ENCODE data around the gene C19orf73. TPM values are rescaled to one million over a fixed set of nuclear protein-coding genes. Genes with fewer than 3 reads are reported as not detected.

C19orf73 gene
- total RNA-seq, 1 experiment from 2014 or later = 5.5 TPM

GRCh38 chr19:49091391-49092038 is 27.4 kb downstream of the C19orf73 start:
- H3K36me3 ChIP-seq (ENCODE audit: insufficient read depth, low read length) = peaks cover 45% of the 10 kb centered on the region
- H3K79me2 ChIP-seq (ENCODE audit: low read length) = peaks cover 61% of the 10 kb centered on the region
- H4K20me1 ChIP-seq (ENCODE audit: insufficient read depth, low read depth, low read length) = peaks cover 68% of the 10 kb centered on the region
- no peak overlapping the region for H3K9ac ChIP-seq (ENCODE audit: low read length)
- H3K27me3 ChIP-seq (ENCODE audit: low read length) = no peaks in the 10 kb centered on the region
- H3K27ac ChIP-seq (ENCODE audit: low read length) = no peak overlapping the region
- peaks cover 10% of the 10 kb centered on the region for H3K4me1 ChIP-seq (ENCODE audit: low read length)
- H3K9me3 ChIP-seq (ENCODE audit: low read length) = no peaks in the 10 kb centered on the region
- no peaks in the 10 kb centered on the region for H3K9me2 ChIP-seq (replicated peaks; ENCODE audit: insufficient read depth, low read length)
- no peak overlapping the region for H3K4me3 ChIP-seq (ENCODE audit: low read length)
- no peak overlapping the region for H2AFZ ChIP-seq (ENCODE audit: low read length)
- no peak overlapping the region for H3K4me2 ChIP-seq (ENCODE audit: low read depth, low read length, poor library complexity, severe bottlenecking)
- DNase-seq = no peak

DNA sequence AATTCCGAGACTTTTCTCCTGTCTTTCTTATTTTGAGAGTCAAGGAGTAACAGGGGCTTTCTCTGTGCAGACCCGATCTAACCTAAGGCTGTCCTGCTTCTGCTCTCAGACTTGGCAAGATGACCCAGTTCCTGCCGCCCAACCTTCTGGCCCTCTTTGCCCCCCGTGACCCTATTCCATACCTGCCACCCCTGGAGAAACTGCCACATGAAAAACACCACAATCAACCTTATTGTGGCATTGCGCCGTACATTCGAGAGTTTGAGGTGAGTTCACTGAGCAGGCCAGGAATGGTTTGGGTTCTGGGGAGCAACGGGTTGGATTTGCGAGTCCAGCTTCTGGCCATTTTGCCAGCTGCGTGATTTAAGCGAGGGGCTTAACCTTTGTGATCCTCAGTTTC is 32.6 kb downstream of the C19orf73 start:
- peak overlapping the region; percentile 97 for H3K4me2 ChIP-seq (ENCODE audit: low read depth, low read length, poor library complexity, severe bottlenecking)
- H3K9me3 ChIP-seq (ENCODE audit: low read length) = no peaks in the 10 kb centered on the region
- H2AFZ ChIP-seq (ENCODE audit: low read length) = no peak overlapping the region
- no peaks in the 10 kb centered on the region for H3K27me3 ChIP-seq (ENCODE audit: low read length)
- peaks cover 20% of the 10 kb centered on the region for H3K4me1 ChIP-seq (ENCODE audit: low read length)
- H3K4me3 ChIP-seq (ENCODE audit: low read length) = peak overlapping the region; percentile 95
- H4K20me1 ChIP-seq (ENCODE audit: insufficient read depth, low read depth, low read length) = peaks cover 49% of the 10 kb centered on the region
- H3K36me3 ChIP-seq (ENCODE audit: insufficient read depth, low read length) = peaks cover 40% of the 10 kb centered on the region
- H3K9ac ChIP-seq (ENCODE audit: low read length) = peak overlapping the region; percentile 95
- DNase-seq = peak; percentile 41
- H3K9me2 ChIP-seq (replicated peaks; ENCODE audit: insufficient read depth, low read length) = no peaks in the 10 kb centered on the region
- peak overlapping the region; percentile 64; the same call in 1 of the 2 replicates for H3K27ac ChIP-seq (ENCODE audit: low read length)
- peaks cover 52% of the 10 kb centered on the region for H3K79me2 ChIP-seq (ENCODE audit: low read length)

DNA sequence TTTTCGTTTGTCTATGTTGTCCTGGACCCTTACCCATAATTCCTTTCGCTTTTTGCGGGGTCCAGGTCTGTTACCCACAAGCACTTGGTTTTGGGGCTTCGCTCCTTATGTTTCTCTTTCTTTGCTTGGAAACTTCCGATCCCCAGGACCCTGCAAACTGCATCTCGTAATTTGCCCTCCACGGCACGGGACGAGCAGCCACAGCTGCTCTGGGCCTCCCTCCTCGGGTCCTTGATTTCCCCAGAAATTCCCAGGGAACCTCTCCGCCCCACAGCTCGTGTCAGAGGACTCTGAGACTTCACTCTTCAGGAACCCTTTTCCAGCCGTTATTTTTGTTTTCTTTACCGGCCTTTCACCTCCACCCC is 33.1 kb downstream of the C19orf73 start:
- peaks cover 20% of the 10 kb centered on the region for H3K4me1 ChIP-seq (ENCODE audit: low read length)
- H3K79me2 ChIP-seq (ENCODE audit: low read length) = peaks cover 51% of the 10 kb centered on the region
- H4K20me1 ChIP-seq (ENCODE audit: insufficient read depth, low read depth, low read length) = peaks cover 47% of the 10 kb centered on the region
- peak overlapping the region; percentile 95 for H3K9ac ChIP-seq (ENCODE audit: low read length)
- no peaks in the 10 kb centered on the region for H3K9me2 ChIP-seq (replicated peaks; ENCODE audit: insufficient read depth, low read length)
- H3K4me3 ChIP-seq (ENCODE audit: low read length) = peak overlapping the region; percentile 95
- no peaks in the 10 kb centered on the region for H3K9me3 ChIP-seq (ENCODE audit: low read length)
- H3K4me2 ChIP-seq (ENCODE audit: low read depth, low read length, poor library complexity, severe bottlenecking) = peak overlapping the region; percentile 97
- H3K27ac ChIP-seq (ENCODE audit: low read length) = peak overlapping the region; percentile 64
- DNase-seq = no peak
- H2AFZ ChIP-seq (ENCODE audit: low read length) = peak overlapping the region; percentile 23; the same call in 1 of the 2 replicates
- H3K27me3 ChIP-seq (ENCODE audit: low read length) = no peaks in the 10 kb centered on the region
- peaks cover 39% of the 10 kb centered on the region for H3K36me3 ChIP-seq (ENCODE audit: insufficient read depth, low read length)

- Histone ChIP-seq H3K9ac (ENCODE audit: low read length) (peak within 1 kb of the TSS; percentile 95), H3K4me2 (ENCODE audit: low read depth, low read length, poor library complexity, severe bottlenecking) (peak within 1 kb of the TSS; percentile 97), H2AFZ (ENCODE audit: low read length) (peak within 1 kb of the TSS; percentile 72), H3K4me1 (ENCODE audit: low read length) (peaks cover 20% of the 10 kb centered on the region), H3K79me2 (ENCODE audit: low read length) (peaks cover 45% of the 10 kb centered on the region), H3K9me2 (replicated peaks; ENCODE audit: insufficient read depth, low read length) (no peaks in the 10 kb centered on the region), H3K27me3 (ENCODE audit: low read length) (no peaks in the 10 kb centered on the region), H3K4me3 (ENCODE audit: low read length) (peak within 1 kb of the TSS; percentile 95), H3K9me3 (ENCODE audit: low read length) (no peaks in the 10 kb centered on the region), H3K36me3 (ENCODE audit: insufficient read depth, low read length) (peaks cover 33% of the 10 kb centered on the region), H4K20me1 (ENCODE audit: insufficient read depth, low read depth, low read length) (peaks cover 41% of the 10 kb centered on the region), H3K27ac (ENCODE audit: low read length) (peak within 1 kb of the TSS; percentile 64)
- DNase-seq = peak; percentile 100
Observed at GRCh38 chr19:49085020-49085867, 33.7 kb downstream of the C19orf73 start, which contains the start of gene SNRNP70. SNRNP70 (plus strand) TSS chr19:49085451; CDS start chr19:49086415, 964 bp downstream.

- no peaks in the 10 kb centered on the region for H3K9me2 ChIP-seq (replicated peaks; ENCODE audit: insufficient read depth, low read length)
- H3K4me3 ChIP-seq (ENCODE audit: low read length) = peak overlapping the region; percentile 95
- no peak overlapping the region for H3K27ac ChIP-seq (ENCODE audit: low read length)
- H3K4me2 ChIP-seq (ENCODE audit: low read depth, low read length, poor library complexity, severe bottlenecking) = peak overlapping the region; percentile 67
- DNase-seq = peak; percentile 45
- H3K36me3 ChIP-seq (ENCODE audit: insufficient read depth, low read length) = peaks cover 26% of the 10 kb centered on the region
- H4K20me1 ChIP-seq (ENCODE audit: insufficient read depth, low read depth, low read length) = peaks cover 35% of the 10 kb centered on the region
- H3K4me1 ChIP-seq (ENCODE audit: low read length) = peaks cover 20% of the 10 kb centered on the region
- H3K9me3 ChIP-seq (ENCODE audit: low read length) = no peaks in the 10 kb centered on the region
- peak overlapping the region; percentile 95 for H3K9ac ChIP-seq (ENCODE audit: low read length)
- H2AFZ ChIP-seq (ENCODE audit: low read length) = peak overlapping the region; percentile 72
- H3K27me3 ChIP-seq (ENCODE audit: low read length) = no peaks in the 10 kb centered on the region
- H3K79me2 ChIP-seq (ENCODE audit: low read length) = peaks cover 38% of the 10 kb centered on the region
Observed at GRCh38 chr19:49084206-49085019, 34.5 kb downstream of the C19orf73 start.

- Histone ChIP-seq H3K27ac (ENCODE audit: low read length) (no peak overlapping the region), H3K4me2 (ENCODE audit: low read depth, low read length, poor library complexity, severe bottlenecking) (no peak overlapping the region), H3K27me3 (ENCODE audit: low read length) (no peaks in the 10 kb centered on the region), H3K4me1 (ENCODE audit: low read length) (peaks cover 7% of the 10 kb centered on the region), H2AFZ (ENCODE audit: low read length) (no peak overlapping the region), H3K9me3 (ENCODE audit: low read length) (no peaks in the 10 kb centered on the region), H3K9ac (ENCODE audit: low read length) (no peak overlapping the region), H3K4me3 (ENCODE audit: low read length) (no peak overlapping the region), H3K9me2 (replicated peaks; ENCODE audit: insufficient read depth, low read length) (no peaks in the 10 kb centered on the region), H4K20me1 (ENCODE audit: insufficient read depth, low read depth, low read length) (peaks cover 9% of the 10 kb centered on the region), H3K36me3 (ENCODE audit: insufficient read depth, low read length) (peaks cover 5% of the 10 kb centered on the region; the same call in 1 of the 2 replicates), H3K79me2 (ENCODE audit: low read length) (peaks cover 10% of the 10 kb centered on the region)
- DNase-seq = no peak
Observed at GRCh38 chr19:49081273-49081672, 37.7 kb downstream of the C19orf73 start.

DNA sequence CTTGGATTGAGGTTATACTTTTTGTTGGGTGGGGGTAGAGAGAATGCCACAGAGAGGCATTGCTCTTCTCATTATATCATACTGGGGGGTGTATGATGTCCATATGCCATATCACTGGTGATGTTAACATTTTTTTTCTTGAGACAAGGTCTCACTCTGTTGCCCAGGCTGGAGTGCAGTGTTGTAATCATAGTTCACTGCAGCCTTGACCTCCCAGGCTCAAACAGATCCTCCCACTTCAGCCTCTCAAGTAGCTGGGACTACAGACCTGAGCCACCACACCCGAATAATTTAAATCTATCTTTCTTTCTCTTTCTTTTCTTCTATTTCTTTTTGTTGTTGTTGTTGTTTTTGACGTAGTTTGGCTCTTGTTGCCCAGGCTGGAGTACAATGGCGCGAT is 38.6 kb downstream of the C19orf73 start:
- Histone ChIP-seq H3K4me1 (ENCODE audit: low read length) (peaks cover 4% of the 10 kb centered on the region), H3K4me2 (ENCODE audit: low read depth, low read length, poor library complexity, severe bottlenecking) (no peak overlapping the region), H3K27me3 (ENCODE audit: low read length) (no peaks in the 10 kb centered on the region), H3K9me3 (ENCODE audit: low read length) (no peaks in the 10 kb centered on the region), H3K36me3 (ENCODE audit: insufficient read depth, low read length) (no peaks in the 10 kb centered on the region), H3K4me3 (ENCODE audit: low read length) (no peak overlapping the region), H3K9ac (ENCODE audit: low read length) (no peak overlapping the region), H4K20me1 (ENCODE audit: insufficient read depth, low read depth, low read length) (peaks cover under 1% of the 10 kb centered on the region; the same call in 1 of the 2 replicates), H3K27ac (ENCODE audit: low read length) (no peak overlapping the region), H3K79me2 (ENCODE audit: low read length) (peaks cover 2% of the 10 kb centered on the region), H3K9me2 (replicated peaks; ENCODE audit: insufficient read depth, low read length) (no peaks in the 10 kb centered on the region), H2AFZ (ENCODE audit: low read length) (no peak overlapping the region)
- DNase-seq = peak; percentile 24

Measured in Karpas-422 (cell line).